Ammon's horn (tissue), 1 donor: ENCODE data around the gene TSPAN33.
A peak's percentile ranks its signal among the peaks of the same experiment; 100 is the strongest.
"Not testable (repeated sequence)": the region's sequence is repeated elsewhere in the genome, so short reads cannot be mapped to it uniquely, and the experiment has no call there.

Source experiments
- DNase-seq: peaks from one replicate; pipeline ENCODE4 v3.0.0-alpha.2; 2016; ENCODE audit warnings: low spot score

The TSPAN33 gene

GRCh38 chr7:129144095-129144833 lies at the start of gene TSPAN33:
TSS of gene TSPAN33 (plus strand) at chr7:129144707. CDS start at chr7:129144981, 274 bp downstream.
- DNase-seq: peak; percentile 87

GRCh38 chr7:129095258-129095657 lies 49.2 kb upstream of the TSPAN33 start:
- DNase-seq: no peak

- no peak for DNase-seq
Measured at GRCh38 chr7:129098409-129099084, 46.0 kb upstream of the TSPAN33 start.

- DNase-seq: no peak
Measured at GRCh38 chr7:129100827-129101166, 43.7 kb upstream of the TSPAN33 start.

GRCh38 chr7:129101746-129102145 lies 42.8 kb upstream of the TSPAN33 start:
- DNase-seq: no peak

- no peak for DNase-seq
Measured at GRCh38 chr7:129103561-129104324, 40.8 kb upstream of the TSPAN33 start.

- DNase-seq: no peak
Measured at GRCh38 chr7:129108581-129108980, 35.9 kb upstream of the TSPAN33 start.

GRCh38 chr7:129110258-129110981 lies 34.1 kb upstream of the TSPAN33 start:
- peak; percentile 14 for DNase-seq

GRCh38 chr7:129110982-129111376 lies 33.5 kb upstream of the TSPAN33 start:
- DNase-seq: no peak

GRCh38 chr7:129115676-129116075 lies 28.8 kb upstream of the TSPAN33 start:
- DNase-seq: no peak

- no peak for DNase-seq
Measured at GRCh38 chr7:129118182-129118581, 26.3 kb upstream of the TSPAN33 start.

- no peak for DNase-seq
Measured at GRCh38 chr7:129118976-129119375, 25.5 kb upstream of the TSPAN33 start.

GRCh38 chr7:129121501-129122077 lies 22.9 kb upstream of the TSPAN33 start:
- not testable (repeated sequence) for DNase-seq

GRCh38 chr7:129122078-129122750 lies 22.3 kb upstream of the TSPAN33 start:
- no peak for DNase-seq

- peak; percentile 29 for DNase-seq
Measured at GRCh38 chr7:129122751-129123509, 21.6 kb upstream of the TSPAN33 start.

- DNase-seq: no peak
Measured at GRCh38 chr7:129123510-129123857, 21.0 kb upstream of the TSPAN33 start.

GRCh38 chr7:129126314-129126713 lies 18.2 kb upstream of the TSPAN33 start:
- DNase-seq: no peak

- no peak for DNase-seq
Measured at GRCh38 chr7:129127154-129127553, 17.4 kb upstream of the TSPAN33 start.

- no peak for DNase-seq
Measured at GRCh38 chr7:129127601-129128000, 16.9 kb upstream of the TSPAN33 start.

- DNase-seq: peak; percentile 65
Measured at GRCh38 chr7:129134356-129134987, 10.0 kb upstream of the TSPAN33 start.
